ENCODE results near the gene PIGP.

Gene PIGP

GRCh38 chr21:37101384-37101783 is 28.5 kb upstream of the PIGP start:
- H3K27ac ChIP-seq, result no peak overlapping the region
- TF ChIP-seq ZFX (IDR thresholded peaks at IDR 0.05; ENCODE audit: borderline replicate concordance), result no peak
- TF ChIP-seq CTCF (IDR thresholded peaks at IDR 0.05), result no peak

GRCh38 chr21:37100316-37100715 is 27.4 kb upstream of the PIGP start:
- H3K27ac ChIP-seq, result no peak overlapping the region
- no peak for TF ChIP-seq ZFX (IDR thresholded peaks at IDR 0.05; ENCODE audit: borderline replicate concordance)
- no peak for TF ChIP-seq CTCF (IDR thresholded peaks at IDR 0.05)

GRCh38 chr21:37098751-37099150 is 25.9 kb upstream of the PIGP start:
- H3K27ac ChIP-seq, result no peak overlapping the region
- no peak for TF ChIP-seq CTCF (IDR thresholded peaks at IDR 0.05)
- no peak for TF ChIP-seq ZFX (IDR thresholded peaks at IDR 0.05; ENCODE audit: borderline replicate concordance)

GRCh38 chr21:37095821-37096220 is 22.9 kb upstream of the PIGP start:
- TF ChIP-seq CTCF (IDR thresholded peaks at IDR 0.05) (no peak), ZFX (IDR thresholded peaks at IDR 0.05; ENCODE audit: borderline replicate concordance) (no peak)
- H3K27ac ChIP-seq, result no peak overlapping the region

GRCh38 chr21:37093977-37094376 is 21.1 kb upstream of the PIGP start:
- TF ChIP-seq CTCF (IDR thresholded peaks at IDR 0.05) (no peak), ZFX (IDR thresholded peaks at IDR 0.05; ENCODE audit: borderline replicate concordance) (no peak)
- no peak overlapping the region for H3K27ac ChIP-seq

GRCh38 chr21:37088186-37088735 is 15.4 kb upstream of the PIGP start:
- no peak overlapping the region for H3K27ac ChIP-seq
- no peak for TF ChIP-seq ZFX (IDR thresholded peaks at IDR 0.05; ENCODE audit: borderline replicate concordance)

GRCh38 chr21:37087188-37087587 is 14.3 kb upstream of the PIGP start:
- TF ChIP-seq ZFX (IDR thresholded peaks at IDR 0.05; ENCODE audit: borderline replicate concordance) (no peak), CTCF (IDR thresholded peaks at IDR 0.05) (peak; percentile 44)
- H3K27ac ChIP-seq, result no peak overlapping the region

- TF ChIP-seq CTCF (IDR thresholded peaks at IDR 0.05) (no peak), ZFX (IDR thresholded peaks at IDR 0.05; ENCODE audit: borderline replicate concordance) (no peak)
- H3K27ac ChIP-seq, result no peak overlapping the region
These were observed 12.9 kb upstream of the PIGP start for GRCh38 chr21:37085726-37086125.
